H9 (cell line): ENCODE data around the gene C1orf141. TPM values are rescaled to one million over a fixed set of nuclear protein-coding genes. Genes with fewer than 3 reads are reported as not detected.
A peak's percentile ranks its signal among the peaks of the same experiment; 100 is the strongest.

Experiments used
- DNase-seq: peaks from one replicate; pipeline ENCODE4 v3.0.0-alpha.2; 2017
- H2AFZ ChIP-seq: one replicate; pipeline ENCODE4 v1.6.1; 2013; ENCODE audit warnings: mild to moderate bottlenecking, low read length, control low read depth, moderate library complexity
- H2AK5ac ChIP-seq: 2 replicates; pipeline ENCODE4 v1.6.1; 2013; ENCODE audit warnings: low read length, control low read depth, mixed read lengths; ENCODE audit not compliant: insufficient read length
- H2BK120ac ChIP-seq: one replicate; pipeline ENCODE4 v1.6.1; 2013; ENCODE audit warnings: low read depth, mild to moderate bottlenecking, low read length, control low read depth, inconsistent platforms; ENCODE audit not compliant: poor library complexity, severe bottlenecking
- H2BK12ac ChIP-seq: 2 replicates; pipeline ENCODE4 v1.6.1; 2013; ENCODE audit warnings: low read length, control low read depth, mixed read lengths, low read depth; ENCODE audit not compliant: insufficient read length
- H2BK15ac ChIP-seq: 2 replicates; pipeline ENCODE4 v1.6.1; 2013; ENCODE audit warnings: low read depth, low read length, control low read depth
- H2BK20ac ChIP-seq: one replicate; pipeline ENCODE4 v1.6.1; 2013; ENCODE audit warnings: low read depth, mild to moderate bottlenecking, low read length, control low read depth, inconsistent platforms; ENCODE audit not compliant: poor library complexity, severe bottlenecking
- H2BK5ac ChIP-seq: 2 replicates; pipeline ENCODE4 v1.6.1; 2013; ENCODE audit warnings: low read length, control low read depth, mixed read lengths; ENCODE audit not compliant: insufficient read length
- H3K14ac ChIP-seq: 2 replicates; pipeline ENCODE4 v1.6.1; 2013; ENCODE audit warnings: low read length, control low read depth; ENCODE audit not compliant: insufficient read depth
- H3K18ac ChIP-seq: 2 replicates; pipeline ENCODE4 v1.6.1; 2013; ENCODE audit warnings: low read depth, mild to moderate bottlenecking, mixed read lengths, low read length, control low read depth; ENCODE audit not compliant: insufficient read length
- H3K23ac ChIP-seq: 2 replicates; pipeline ENCODE4 v1.6.1; 2013; ENCODE audit warnings: low read length, control low read depth, mixed read lengths, low read depth; ENCODE audit not compliant: insufficient read length
- H3K23me2 ChIP-seq: 2 replicates; pipeline ENCODE4 v1.6.1; 2013; ENCODE audit warnings: low read depth, mild to moderate bottlenecking, mixed read lengths, low read length, control low read depth; ENCODE audit not compliant: insufficient read length, poor library complexity, severe bottlenecking
- H3K27ac ChIP-seq: 2 replicates; pipeline ENCODE4 v1.5.1; 2013; ENCODE audit warnings: low read length, control low read depth, mixed read lengths, low read depth; ENCODE audit not compliant: insufficient read length
- H3K27me3 ChIP-seq: 2 replicates; pipeline ENCODE4 v1.6.1; 2013; ENCODE audit warnings: low read length, control low read depth, inconsistent platforms; ENCODE audit not compliant: insufficient read depth
- H3K4ac ChIP-seq: 2 replicates; pipeline ENCODE4 v1.6.1; 2013; ENCODE audit warnings: low read depth, mild to moderate bottlenecking, control low read depth, inconsistent platforms, low read length, moderate library complexity
- H3K4me1 ChIP-seq: 2 replicates; pipeline ENCODE4 v1.6.1; 2013; ENCODE audit warnings: low read length, control low read depth, inconsistent platforms; ENCODE audit not compliant: insufficient read depth
- H3K4me2 ChIP-seq: 2 replicates; pipeline ENCODE4 v1.6.1; 2013; ENCODE audit warnings: low read length, control low read depth, mixed read lengths; ENCODE audit not compliant: insufficient read length, insufficient read depth
- H3K56ac ChIP-seq: 2 replicates; pipeline ENCODE4 v1.6.1; 2013; ENCODE audit warnings: low read depth, mild to moderate bottlenecking, mixed read lengths, low read length, control low read depth; ENCODE audit not compliant: insufficient read length
- H3K79me1 ChIP-seq: 2 replicates; pipeline ENCODE4 v1.6.1; 2013; ENCODE audit warnings: low read depth, mild to moderate bottlenecking, moderate library complexity, low read length, control low read depth, inconsistent platforms; ENCODE audit not compliant: insufficient read depth, poor library complexity, severe bottlenecking
- H3K79me2 ChIP-seq: 2 replicates; pipeline ENCODE4 v1.6.1; 2013; ENCODE audit warnings: low read length, control low read depth, inconsistent platforms; ENCODE audit not compliant: insufficient read depth
- H3K9ac ChIP-seq: 2 replicates; pipeline ENCODE4 v1.6.1; 2013; ENCODE audit warnings: low read length, control low read depth, mixed read lengths; ENCODE audit not compliant: insufficient read length; ENCODE audit errors: extremely low read depth
- H3K9me3 ChIP-seq: one replicate; pipeline ENCODE4 v1.6.1; 2013; ENCODE audit warnings: low read depth, low read length, inconsistent platforms; ENCODE audit not compliant: control insufficient read depth
- H3T11ph ChIP-seq: one replicate; pipeline ENCODE4 v1.6.1; 2013; ENCODE audit warnings: mild to moderate bottlenecking, low read length, control low read depth, inconsistent platforms
- H4K20me1 ChIP-seq: one replicate; pipeline ENCODE4 v1.6.1; 2013; ENCODE audit not compliant: control insufficient read depth, insufficient read length, insufficient read depth
- H4K5ac ChIP-seq: 2 replicates; pipeline ENCODE4 v1.6.1; 2013; ENCODE audit warnings: low read depth, mild to moderate bottlenecking, mixed read lengths, low read length, control low read depth; ENCODE audit not compliant: insufficient read length
- H4K8ac ChIP-seq: replicated peaks from 2 replicates; pipeline ENCODE4 v1.6.1; 2013; ENCODE audit warnings: low read length, control low read depth, mixed read lengths, low read depth; ENCODE audit not compliant: insufficient read length
- H4K91ac ChIP-seq: 2 replicates; pipeline ENCODE4 v1.6.1; 2013; ENCODE audit warnings: low read depth, mild to moderate bottlenecking, moderate library complexity, mixed read lengths, low read length, control low read depth; ENCODE audit not compliant: insufficient read length
- H3K27ac Mint-ChIP-seq, 3 experiments: 2 replicates in 2 of 3; 3 replicates in 1 of 3; pipeline ENCODE4 v1.8.0; 2020 to 2021; ENCODE audit warnings: mixed read lengths in 3 of 3, mild to moderate bottlenecking in 1 of 3, moderate library complexity in 1 of 3
- H3K27me3 Mint-ChIP-seq: 2 replicates; pipeline ENCODE4 v1.8.0; 2021; ENCODE audit warnings: low read depth, mild to moderate bottlenecking, moderate library complexity, mixed read lengths
- H3K36me3 Mint-ChIP-seq, 3 experiments: 2 replicates in 2 of 3; 3 replicates in 1 of 3; pipeline ENCODE4 v1.8.0; 2020 to 2021; ENCODE audit warnings: low read depth in 3 of 3, mixed read lengths in 3 of 3; ENCODE audit not compliant: insufficient read depth in 1 of 3
- H3K4me1 Mint-ChIP-seq, 2 experiments: 2 replicates each; pipeline ENCODE4 v1.8.0; 2020; ENCODE audit warnings: mixed read lengths in 2 of 2
- H3K4me3 Mint-ChIP-seq, 2 experiments: 2 replicates in 1 of 2; 3 replicates in 1 of 2; pipeline ENCODE4 v1.8.0; 2020 to 2021; ENCODE audit warnings: mild to moderate bottlenecking in 2 of 2, mixed read lengths in 2 of 2, moderate library complexity in 1 of 2
- H3K9me3 Mint-ChIP-seq, 2 experiments: 2 replicates in 1 of 2; 3 replicates in 1 of 2; pipeline ENCODE4 v1.8.0; 2020; ENCODE audit warnings: mild to moderate bottlenecking in 2 of 2, mixed read lengths in 2 of 2, moderate library complexity in 1 of 2
- CTCF ChIP-seq: fragments of 200-600 bp; sonication (generic); conservative IDR thresholded peaks from 3 replicates; pipeline ENCODE4 v1.8.0; 2021; ENCODE audit warnings: antibody characterized with exemption, mild to moderate bottlenecking
- WGBS: extraction: QIAGEN DNeasy Blood & Tissue Kit; methylation state at CpG from one replicate; pipeline ENCODE4 v1.1.7; 2013; ENCODE audit warnings: missing lambda C conversion rate, low lambda C conversion rate, mixed read lengths; ENCODE audit not compliant: insufficient read length; ENCODE audit errors: extremely low coverage; 5-methylcytosine and 5-hydroxymethylcytosine counted together
- total RNA-seq: library from RNA; stranded (reverse); gene quantifications from 2 replicates; pipeline ENCODE4 v1.2.1, GENCODE V29; 2021

The C1orf141 gene
- total RNA-seq, 1 experiment from 2014 or later = not detected

- TF ChIP-seq CTCF = no peak
- Histone ChIP-seq H2AFZ (no peak overlapping the region), H3K79me2 (no peaks in the 10 kb centered on the region), H2BK12ac (no peak overlapping the region), H3T11ph (no peak overlapping the region), H3K79me1 (no peaks in the 10 kb centered on the region), H2BK120ac (no peak overlapping the region), H2BK20ac (no peak overlapping the region), H3K27me3 (no peaks in the 10 kb centered on the region), H4K20me1 (no peaks in the 10 kb centered on the region), H2AK5ac (no peak overlapping the region), H4K5ac (no peak overlapping the region), H3K4me1 (peaks cover 2% of the 10 kb centered on the region; the same call in 1 of the 2 replicates), H3K56ac (no peak overlapping the region), H4K8ac (no peak overlapping the region), H3K23me2 (no peaks in the 10 kb centered on the region), H3K4me2 (peak overlapping the region; percentile 73), H3K14ac (no peak overlapping the region), H3K4ac (no peak overlapping the region), H2BK5ac (no peak overlapping the region), H3K9me3 (no peaks in the 10 kb centered on the region), H4K91ac (no peak overlapping the region), H2BK15ac (no peak overlapping the region), H3K18ac (no peak overlapping the region), H3K23ac (no peak overlapping the region), H3K9ac (no peak overlapping the region), H3K27ac (no peak overlapping the region)
- H3K36me3 Mint-ChIP-seq = peaks cover 0 to 2% (median 0%) of the 10 kb centered on the region in 3 experiments; a peak in 3 of 7 replicates
- no CpG with 5 or more reads among the region's 25 CpGs for WGBS
- H3K27me3 Mint-ChIP-seq = no peaks in the 10 kb centered on the region; the same call in 1 of the 2 replicates
- peaks cover 15 to 17% of the 10 kb centered on the region in 2 experiments for H3K4me1 Mint-ChIP-seq
- peak overlapping the region; percentile 77 to 80 for H3K4me3 Mint-ChIP-seq
- peak; percentile 31 for DNase-seq
- no peaks in the 10 kb centered on the region for H3K9me3 Mint-ChIP-seq
- H3K27ac Mint-ChIP-seq = no peak overlapping the region
Observed at GRCh38 chr1:67052741-67053534, 81.8 kb downstream of the C1orf141 start.
